OCI-LY1 (cell line): ENCODE measurements around the gene HNRNPL.

Source experiments
- CTCF ChIP-seq: fragments of 200-600 bp; sonication (generic), shearing (Covaris generic); IDR thresholded peaks from 2 replicates; pipeline ENCODE4 v1.5.1; 2017; ENCODE audit warnings: mild to moderate bottlenecking, antibody characterized with exemption, low read length, moderate library complexity, mixed read lengths
- EZH2 ChIP-seq: fragments of 200-600 bp; sonication (generic), shearing (Covaris generic); IDR thresholded peaks from 2 replicates; pipeline ENCODE4 v1.8.0; 2017; ENCODE audit warnings: borderline replicate concordance, mixed run types, mild to moderate bottlenecking, antibody characterized with exemption, low read length, moderate library complexity, mixed read lengths

- TF ChIP-seq CTCF: no peak
- no peak for TF ChIP-seq EZH2
These were observed 3.7 kb downstream of the HNRNPL start for GRCh38 chr19:38846097-38846496.
